ENCODE data around the gene TMEM30A.

The TMEM30A gene

DNA sequence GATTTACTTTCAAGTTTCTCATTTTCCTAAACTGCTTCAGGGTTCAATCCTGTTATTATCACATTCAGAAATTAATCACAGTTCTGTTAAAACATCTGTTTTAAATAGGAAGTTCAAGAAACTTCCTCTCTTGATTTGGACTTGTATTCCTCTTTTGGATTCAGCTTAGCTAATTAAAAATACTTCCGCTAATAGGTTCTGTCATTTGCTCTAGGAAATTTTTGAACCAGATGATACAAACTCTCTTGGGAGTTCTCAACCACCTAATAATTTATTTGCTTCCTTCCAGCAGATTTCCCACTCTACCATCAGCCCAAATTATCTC lies 15.9 kb upstream of the TMEM30A start:
- H3K9me3 ChIP-seq (ENCODE audit: severe bottlenecking) = no peaks in the 10 kb centered on the region
- no peak overlapping the region for H3K27ac ChIP-seq
- TF ChIP-seq, protein P1, sequence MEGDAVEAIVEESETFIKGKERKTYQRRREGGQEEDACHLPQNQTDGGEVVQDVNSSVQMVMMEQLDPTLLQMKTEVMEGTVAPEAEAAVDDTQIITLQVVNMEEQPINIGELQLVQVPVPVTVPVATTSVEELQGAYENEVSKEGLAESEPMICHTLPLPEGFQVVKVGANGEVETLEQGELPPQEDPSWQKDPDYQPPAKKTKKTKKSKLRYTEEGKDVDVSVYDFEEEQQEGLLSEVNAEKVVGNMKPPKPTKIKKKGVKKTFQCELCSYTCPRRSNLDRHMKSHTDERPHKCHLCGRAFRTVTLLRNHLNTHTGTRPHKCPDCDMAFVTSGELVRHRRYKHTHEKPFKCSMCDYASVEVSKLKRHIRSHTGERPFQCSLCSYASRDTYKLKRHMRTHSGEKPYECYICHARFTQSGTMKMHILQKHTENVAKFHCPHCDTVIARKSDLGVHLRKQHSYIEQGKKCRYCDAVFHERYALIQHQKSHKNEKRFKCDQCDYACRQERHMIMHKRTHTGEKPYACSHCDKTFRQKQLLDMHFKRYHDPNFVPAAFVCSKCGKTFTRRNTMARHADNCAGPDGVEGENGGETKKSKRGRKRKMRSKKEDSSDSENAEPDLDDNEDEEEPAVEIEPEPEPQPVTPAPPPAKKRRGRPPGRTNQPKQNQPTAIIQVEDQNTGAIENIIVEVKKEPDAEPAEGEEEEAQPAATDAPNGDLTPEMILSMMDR (IDR thresholded peaks at IDR 0.05; ENCODE audit: low read depth, low read length) = no peak
- H3K36me3 ChIP-seq = no peaks in the 10 kb centered on the region
- no peak for DNase-seq
- no peak overlapping the region for H3K4me3 ChIP-seq (ENCODE audit: low read depth, low read length)
- H3K27me3 ChIP-seq (ENCODE audit: insufficient read depth, low read depth, severe bottlenecking) = no peaks in the 10 kb centered on the region

GRCh38 chr6:75299801-75300530 lies 15.4 kb upstream of the TMEM30A start:
- DNase-seq = no peak
- TF ChIP-seq, protein P1 (IDR thresholded peaks at IDR 0.05; ENCODE audit: low read depth, low read length) = no peak
- Histone ChIP-seq H3K36me3 (no peaks in the 10 kb centered on the region), H3K27ac (no peak overlapping the region), H3K9me3 (ENCODE audit: severe bottlenecking) (no peaks in the 10 kb centered on the region), H3K27me3 (ENCODE audit: insufficient read depth, low read depth, severe bottlenecking) (no peaks in the 10 kb centered on the region), H3K4me3 (ENCODE audit: low read depth, low read length) (no peak overlapping the region)

DNA sequence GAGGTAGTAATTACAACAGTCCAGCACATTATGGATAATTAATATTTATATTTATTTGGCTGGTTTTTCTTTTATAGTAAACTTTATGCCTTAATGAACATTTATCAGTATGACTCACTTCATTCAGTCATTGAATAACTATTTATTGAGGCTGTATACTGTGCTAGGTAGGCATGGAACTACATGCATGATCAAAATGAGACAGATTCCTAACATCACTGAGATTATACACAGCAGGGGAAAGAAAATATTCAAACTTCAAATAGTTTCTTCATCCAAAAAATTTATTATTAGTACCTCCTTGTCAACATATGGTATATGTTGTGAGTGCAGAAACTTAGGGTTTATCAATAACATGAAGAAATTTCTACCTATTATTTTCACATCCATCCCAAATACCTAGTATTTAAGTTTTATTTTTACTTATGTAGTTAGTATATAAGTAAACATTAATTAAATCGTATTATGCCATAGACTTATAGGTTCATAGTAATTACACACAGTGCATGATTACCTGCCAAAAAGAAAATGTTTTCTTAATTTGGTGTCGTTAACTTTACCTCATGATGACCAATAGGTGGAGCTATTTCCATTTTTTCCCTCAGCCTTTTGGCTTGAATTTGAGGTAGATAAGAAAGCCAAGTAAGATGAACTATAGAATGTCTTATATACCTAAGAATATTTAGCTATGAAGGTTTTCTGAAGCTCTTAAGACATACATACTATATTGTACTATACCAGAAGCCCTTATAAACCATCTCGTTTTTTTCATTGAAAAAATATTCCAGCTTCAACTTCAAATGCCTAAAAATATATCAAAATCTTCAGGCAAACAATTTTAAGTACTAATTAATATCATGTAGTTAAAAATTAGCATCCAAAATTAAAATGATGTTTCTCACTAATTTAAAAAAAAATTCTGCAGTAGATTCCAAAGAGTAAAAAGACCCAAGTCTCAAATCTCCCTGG lies 12.5 kb upstream of the TMEM30A start:
- Histone ChIP-seq H3K36me3 (no peaks in the 10 kb centered on the region), H3K27ac (no peak overlapping the region), H3K4me3 (ENCODE audit: low read depth, low read length) (no peak overlapping the region), H3K27me3 (ENCODE audit: insufficient read depth, low read depth, severe bottlenecking) (no peaks in the 10 kb centered on the region), H3K9me3 (ENCODE audit: severe bottlenecking) (no peaks in the 10 kb centered on the region)
- TF ChIP-seq, protein P1 (IDR thresholded peaks at IDR 0.05; ENCODE audit: low read depth, low read length) = peak; percentile 28
- DNase-seq = no peak

- no peak for DNase-seq
- TF ChIP-seq, protein P1 (IDR thresholded peaks at IDR 0.05; ENCODE audit: low read depth, low read length) = no peak
- H3K36me3 ChIP-seq = no peaks in the 10 kb centered on the region
- no peak overlapping the region for H3K27ac ChIP-seq
- no peak overlapping the region for H3K4me3 ChIP-seq (ENCODE audit: low read depth, low read length)
- H3K27me3 ChIP-seq (ENCODE audit: insufficient read depth, low read depth, severe bottlenecking) = no peaks in the 10 kb centered on the region
- no peaks in the 10 kb centered on the region for H3K9me3 ChIP-seq (ENCODE audit: severe bottlenecking)
These were observed 8.0 kb upstream of the TMEM30A start for GRCh38 chr6:75292555-75292954.

GRCh38 chr6:75291744-75292143 lies 7.2 kb upstream of the TMEM30A start:
- H3K9me3 ChIP-seq (ENCODE audit: severe bottlenecking) = no peaks in the 10 kb centered on the region
- no peaks in the 10 kb centered on the region for H3K27me3 ChIP-seq (ENCODE audit: insufficient read depth, low read depth, severe bottlenecking)
- H3K4me3 ChIP-seq (ENCODE audit: low read depth, low read length) = no peak overlapping the region
- no peak for DNase-seq
- TF ChIP-seq, protein P1 (IDR thresholded peaks at IDR 0.05; ENCODE audit: low read depth, low read length) = no peak
- H3K27ac ChIP-seq = no peak overlapping the region
- no peaks in the 10 kb centered on the region for H3K36me3 ChIP-seq
